Esophagus squamous epithelium (tissue), 4 donors: ENCODE results near the gene HMGN4.

Experiments used
- CTCF ChIP-seq, 6 experiments: fragments of 450-650 bp in 4 of 6; fragments of 200-600 bp in 2 of 6; sonication (generic) in 2 of 6; IDR thresholded peaks; one replicate each; pipeline ENCODE4 v1.5.1; 2016 to 2019; ENCODE audit warnings: antibody characterized with exemption in 6 of 6, mild to moderate bottlenecking in 4 of 6, moderate library complexity in 4 of 6
- POLR2A ChIP-seq, 4 donors: fragments of 450-650 bp; IDR thresholded peaks; one replicate each; pipeline ENCODE4 v1.6.1; 2017; ENCODE audit warnings: antibody characterized with exemption in 4 of 4, mild to moderate bottlenecking in 4 of 4, moderate library complexity in 3 of 4

GRCh38 chr6:26500102-26500501 is 38.1 kb upstream of the HMGN4 start, which contains the start of gene BTN1A1:
- TF ChIP-seq CTCF (IDR thresholded peaks at IDR 0.05) (no peak), POLR2A (IDR thresholded peaks at IDR 0.05) (no peak)
